Measurements from ENCODE around the gene SCP2.
"Not testable (repeated sequence)": the region's sequence is repeated elsewhere in the genome, so short reads cannot be mapped to it uniquely, and the experiment has no call there.

DNA sequence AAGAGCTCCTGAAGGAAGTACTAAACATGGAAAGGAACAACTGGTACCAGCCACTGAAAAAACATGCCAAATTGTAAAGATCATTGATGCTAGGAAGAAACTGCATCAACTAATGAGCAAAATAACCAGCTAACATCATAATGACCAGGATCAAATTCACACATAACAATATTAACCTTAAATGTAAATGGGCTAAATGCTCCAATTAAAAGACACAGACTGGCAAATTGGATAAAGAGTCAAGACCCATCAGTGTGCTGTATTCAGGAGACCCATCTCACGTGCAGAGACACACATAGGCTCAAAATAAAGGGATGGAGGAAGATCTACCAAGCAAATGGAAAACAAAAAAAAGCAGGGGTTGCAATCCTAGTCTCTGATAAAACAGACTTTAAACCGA lies 79.5 kb downstream of the SCP2 start:
- not testable (repeated sequence) for TF ChIP-seq CTCF (conservative IDR thresholded peaks at IDR 0.05; ENCODE audit: low read length); EZH2phosphoT487 (IDR thresholded peaks at IDR 0.05; ENCODE audit: borderline replicate concordance)

Measured in Loucy (cell line).